Muscle layer of colon (tissue), 2 donors: ENCODE measurements around the gene ASB10.

Experiments
- H3K27ac ChIP-seq: one replicate; pipeline ENCODE4 v1.7.0; 2013; ENCODE audit warnings: low read depth, mild to moderate bottlenecking, low read length, moderate library complexity
- H3K27me3 ChIP-seq, 2 donors: one replicate each; pipeline ENCODE4 v1.7.0; 2013; ENCODE audit warnings: low read length in 2 of 2, mild to moderate bottlenecking in 2 of 2; ENCODE audit not compliant: insufficient read depth in 2 of 2, control insufficient read depth in 1 of 2
- H3K36me3 ChIP-seq: one replicate; pipeline ENCODE4 v1.7.0; 2013; ENCODE audit warnings: mild to moderate bottlenecking, low read length; ENCODE audit not compliant: insufficient read depth
- H3K4me1 ChIP-seq: one replicate; pipeline ENCODE4 v1.7.0; 2013; ENCODE audit warnings: mild to moderate bottlenecking, low read length; ENCODE audit not compliant: insufficient read depth
- H3K4me3 ChIP-seq, 2 donors: one replicate each; pipeline ENCODE4 v1.7.0; 2013; ENCODE audit warnings: low read length in 2 of 2, low read depth in 1 of 2, mild to moderate bottlenecking in 1 of 2, moderate library complexity in 1 of 2
- H3K9ac ChIP-seq: one replicate; pipeline ENCODE4 v1.7.0; 2013; ENCODE audit warnings: low read length
- H3K9me3 ChIP-seq: one replicate; pipeline ENCODE4 v1.7.0; 2013; ENCODE audit warnings: mild to moderate bottlenecking, low read length
- donor health status: abdominal sarcoma.
- donor health status: Adenocarcinoma of cecum.

Gene ASB10

GRCh38 chr7:151138153-151138851 is 48.7 kb downstream of the ASB10 start:
- H3K9ac ChIP-seq: no peak overlapping the region
- H3K27ac ChIP-seq: no peak overlapping the region
- H3K4me1 ChIP-seq: no peaks in the 10 kb centered on the region
- H3K27me3 ChIP-seq: no peaks in the 10 kb centered on the region
- H3K9me3 ChIP-seq: no peaks in the 10 kb centered on the region
- peaks cover 69% of the 10 kb centered on the region for H3K36me3 ChIP-seq
- H3K4me3 ChIP-seq: no peak overlapping the region

GRCh38 chr7:151137791-151138152 is 49.3 kb downstream of the ASB10 start:
- Histone ChIP-seq H3K27me3 (no peaks in the 10 kb centered on the region), H3K9ac (no peak overlapping the region), H3K36me3 (peaks cover 66% of the 10 kb centered on the region), H3K27ac (no peak overlapping the region), H3K4me3 (no peak overlapping the region), H3K9me3 (no peaks in the 10 kb centered on the region), H3K4me1 (no peaks in the 10 kb centered on the region)

GRCh38 chr7:151137076-151137675 is 49.9 kb downstream of the ASB10 start:
- Histone ChIP-seq H3K4me3 (no peak overlapping the region), H3K27ac (no peak overlapping the region), H3K9ac (no peak overlapping the region), H3K9me3 (no peaks in the 10 kb centered on the region), H3K4me1 (no peaks in the 10 kb centered on the region), H3K36me3 (peaks cover 66% of the 10 kb centered on the region), H3K27me3 (no peaks in the 10 kb centered on the region)

- H3K36me3 ChIP-seq: peaks cover 59% of the 10 kb centered on the region
- H3K9ac ChIP-seq: no peak overlapping the region
- no peak overlapping the region for H3K4me3 ChIP-seq
- no peaks in the 10 kb centered on the region for H3K4me1 ChIP-seq
- H3K27me3 ChIP-seq: no peaks in the 10 kb centered on the region
- H3K9me3 ChIP-seq: no peaks in the 10 kb centered on the region
- H3K27ac ChIP-seq: no peak overlapping the region
These were observed 50.9 kb downstream of the ASB10 start for GRCh38 chr7:151135866-151136843.

GRCh38 chr7:151135525-151135845 is 51.6 kb downstream of the ASB10 start:
- Histone ChIP-seq H3K27ac (no peak overlapping the region), H3K4me1 (no peaks in the 10 kb centered on the region), H3K4me3 (no peak overlapping the region), H3K9me3 (no peaks in the 10 kb centered on the region), H3K36me3 (peaks cover 59% of the 10 kb centered on the region), H3K9ac (no peak overlapping the region), H3K27me3 (no peaks in the 10 kb centered on the region)

GRCh38 chr7:151134743-151135524 is 52.1 kb downstream of the ASB10 start:
- H3K4me1 ChIP-seq: no peaks in the 10 kb centered on the region
- peaks cover 60% of the 10 kb centered on the region for H3K36me3 ChIP-seq
- no peaks in the 10 kb centered on the region for H3K9me3 ChIP-seq
- no peak overlapping the region for H3K27ac ChIP-seq
- H3K4me3 ChIP-seq: no peak overlapping the region
- H3K27me3 ChIP-seq: no peaks in the 10 kb centered on the region
- H3K9ac ChIP-seq: no peak overlapping the region

GRCh38 chr7:151133986-151134742 is 52.9 kb downstream of the ASB10 start:
- Histone ChIP-seq H3K36me3 (peaks cover 59% of the 10 kb centered on the region), H3K9me3 (no peaks in the 10 kb centered on the region), H3K4me1 (no peaks in the 10 kb centered on the region), H3K27me3 (no peaks in the 10 kb centered on the region), H3K9ac (no peak overlapping the region), H3K4me3 (no peak overlapping the region), H3K27ac (no peak overlapping the region)

- H3K9me3 ChIP-seq: no peaks in the 10 kb centered on the region
- no peaks in the 10 kb centered on the region for H3K27me3 ChIP-seq
- H3K27ac ChIP-seq: no peak overlapping the region
- H3K4me1 ChIP-seq: no peaks in the 10 kb centered on the region
- H3K4me3 ChIP-seq: no peak overlapping the region
- peaks cover 66% of the 10 kb centered on the region for H3K36me3 ChIP-seq
- H3K9ac ChIP-seq: no peak overlapping the region
These were observed 53.6 kb downstream of the ASB10 start for GRCh38 chr7:151133266-151133985.

- Histone ChIP-seq H3K4me1 (no peaks in the 10 kb centered on the region), H3K4me3 (no peak overlapping the region), H3K9ac (no peak overlapping the region), H3K27me3 (no peaks in the 10 kb centered on the region), H3K36me3 (peaks cover 70% of the 10 kb centered on the region), H3K9me3 (no peaks in the 10 kb centered on the region), H3K27ac (no peak overlapping the region)
These were observed 54.4 kb downstream of the ASB10 start for GRCh38 chr7:151132461-151133205.
